Measurements from ENCODE around the gene PIP5K1B. TPM values are rescaled to one million over a fixed set of nuclear protein-coding genes. Genes with fewer than 3 reads are reported as not detected.

Gene PIP5K1B
- total RNA-seq, 1 experiment from 2014 or later = 0.16 TPM

GRCh38 chr9:68841276-68842052, 136.4 kb downstream of the PIP5K1B start:
- peaks cover 41% of the 10 kb centered on the region for H3K27me3 Mint-ChIP-seq (ENCODE audit: insufficient read depth, unreplicated experiment)
- intact Hi-C loops (cut with micrococcal nuclease) = no loop called here
- DNase-seq (ENCODE audit: unreplicated experiment) = no peak
- ChIA-PET CTCF (no interaction called here), POLR2A (no interaction called here)
- H3K4me1 Mint-ChIP-seq (ENCODE audit: insufficient read depth, unreplicated experiment) = no peaks in the 10 kb centered on the region
- TF ChIP-seq CTCF (IDR thresholded peaks at IDR 0.05; ENCODE audit: unreplicated experiment) = no peak
- H3K36me3 Mint-ChIP-seq (ENCODE audit: insufficient read depth, unreplicated experiment) = no peaks in the 10 kb centered on the region
- no peaks in the 10 kb centered on the region for H3K9me3 Mint-ChIP-seq (ENCODE audit: unreplicated experiment)
- no peak overlapping the region for H3K4me3 Mint-ChIP-seq (ENCODE audit: unreplicated experiment)
- no peak overlapping the region for H3K27ac Mint-ChIP-seq (ENCODE audit: low read depth, unreplicated experiment)
- BruUV-seq (replicated peaks) = no TSS peak

GRCh38 chr9:68842568-68842967, 137.5 kb downstream of the PIP5K1B start:
- CTCF ChIA-PET = interaction anchor here (0.6 kb wide), 2 partner anchors 147 to 282 kb away, joined by 3 read pairs; no protein-coding TSS in a partner anchor
- TF ChIP-seq CTCF (IDR thresholded peaks at IDR 0.05; ENCODE audit: unreplicated experiment) = no peak
- Mint-ChIP-seq H3K27me3 (ENCODE audit: insufficient read depth, unreplicated experiment) (peaks cover 50% of the 10 kb centered on the region), H3K4me3 (ENCODE audit: unreplicated experiment) (no peak overlapping the region), H3K4me1 (ENCODE audit: insufficient read depth, unreplicated experiment) (no peaks in the 10 kb centered on the region), H3K9me3 (ENCODE audit: unreplicated experiment) (no peaks in the 10 kb centered on the region), H3K36me3 (ENCODE audit: insufficient read depth, unreplicated experiment) (no peaks in the 10 kb centered on the region), H3K27ac (ENCODE audit: low read depth, unreplicated experiment) (no peak overlapping the region)
- intact Hi-C loops (cut with micrococcal nuclease) = no loop called here
- BruUV-seq (replicated peaks) = no TSS peak
- POLR2A ChIA-PET = no interaction called here
- no peak for DNase-seq (ENCODE audit: unreplicated experiment)

- intact Hi-C loops (cut with micrococcal nuclease) = no loop called here
- Mint-ChIP-seq H3K36me3 (ENCODE audit: insufficient read depth, unreplicated experiment) (no peaks in the 10 kb centered on the region), H3K9me3 (ENCODE audit: unreplicated experiment) (no peaks in the 10 kb centered on the region), H3K27ac (ENCODE audit: low read depth, unreplicated experiment) (no peak overlapping the region), H3K4me1 (ENCODE audit: insufficient read depth, unreplicated experiment) (no peaks in the 10 kb centered on the region), H3K27me3 (ENCODE audit: insufficient read depth, unreplicated experiment) (peaks cover 50% of the 10 kb centered on the region), H3K4me3 (ENCODE audit: unreplicated experiment) (no peak overlapping the region)
- no TSS peak for BruUV-seq (replicated peaks)
- no peak for DNase-seq (ENCODE audit: unreplicated experiment)
- ChIA-PET CTCF (interaction anchor here (0.6 kb wide), 1 partner anchor 283 kb away, joined by 3 read pairs; no protein-coding TSS in a partner anchor), POLR2A (no interaction called here)
- no peak for TF ChIP-seq CTCF (IDR thresholded peaks at IDR 0.05; ENCODE audit: unreplicated experiment)
Measured at GRCh38 chr9:68843239-68843638, 138.2 kb downstream of the PIP5K1B start.

- peaks cover 50% of the 10 kb centered on the region for H3K27me3 Mint-ChIP-seq (ENCODE audit: insufficient read depth, unreplicated experiment)
- H3K36me3 Mint-ChIP-seq (ENCODE audit: insufficient read depth, unreplicated experiment) = no peaks in the 10 kb centered on the region
- ChIA-PET POLR2A (no interaction called here), CTCF (no interaction called here)
- H3K27ac Mint-ChIP-seq (ENCODE audit: low read depth, unreplicated experiment) = no peak overlapping the region
- intact Hi-C loops (cut with micrococcal nuclease) = no loop called here
- DNase-seq (ENCODE audit: unreplicated experiment) = no peak
- no peak overlapping the region for H3K4me3 Mint-ChIP-seq (ENCODE audit: unreplicated experiment)
- no TSS peak for BruUV-seq (replicated peaks)
- no peaks in the 10 kb centered on the region for H3K9me3 Mint-ChIP-seq (ENCODE audit: unreplicated experiment)
- no peaks in the 10 kb centered on the region for H3K4me1 Mint-ChIP-seq (ENCODE audit: insufficient read depth, unreplicated experiment)
- TF ChIP-seq CTCF (IDR thresholded peaks at IDR 0.05; ENCODE audit: unreplicated experiment) = no peak
Measured at GRCh38 chr9:68844157-68844556, 139.1 kb downstream of the PIP5K1B start.

Data from MCF 10A (cell line).